NCI-H146 treated with DMSO at 0.1 percent for 48 hours (cell line): ENCODE data around the gene SLC6A20.

ENCODE experiments used
- DNase-seq: peaks from one replicate; lab custom pipeline; 2025; ENCODE audit not compliant: unreplicated experiment; lab: John Stamatoyannopoulos, UW

The SLC6A20 gene

DNA sequence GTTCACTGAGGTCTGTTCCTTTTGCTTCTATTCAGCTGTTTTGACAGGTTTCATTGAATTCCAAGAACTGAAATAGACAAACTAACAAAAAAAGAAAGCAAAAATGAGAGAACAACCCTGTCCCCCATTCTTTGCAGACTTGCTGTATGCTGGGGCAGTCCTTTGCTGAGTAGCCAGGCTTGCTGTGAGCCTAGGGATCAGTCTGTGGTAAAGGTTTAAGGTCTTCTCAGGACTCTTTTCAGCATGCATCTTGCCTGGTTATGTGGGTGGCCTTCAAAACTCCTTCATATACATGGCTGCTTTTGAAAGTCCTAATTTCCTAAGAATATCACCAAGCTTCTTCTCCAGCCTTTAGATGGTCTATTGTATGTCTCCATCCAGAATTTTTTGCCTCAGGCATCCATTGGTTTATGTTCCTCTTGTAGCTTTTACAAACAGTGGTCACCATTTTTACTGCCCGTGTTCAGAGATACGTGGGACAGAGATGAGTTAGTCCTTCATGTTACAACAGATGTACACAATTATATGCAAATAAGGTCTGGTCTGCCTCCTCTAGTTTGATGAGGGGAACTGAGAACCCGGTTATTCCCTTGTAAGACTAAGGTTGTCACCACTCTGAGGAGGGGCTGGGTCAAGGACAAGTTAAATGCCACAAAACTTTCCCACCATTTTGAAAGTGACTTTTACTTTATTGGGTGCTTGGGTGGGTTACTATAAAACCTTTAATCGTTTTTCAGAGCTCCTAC, 65.8 kb downstream of the SLC6A20 start:
- no peak for DNase-seq

DNA sequence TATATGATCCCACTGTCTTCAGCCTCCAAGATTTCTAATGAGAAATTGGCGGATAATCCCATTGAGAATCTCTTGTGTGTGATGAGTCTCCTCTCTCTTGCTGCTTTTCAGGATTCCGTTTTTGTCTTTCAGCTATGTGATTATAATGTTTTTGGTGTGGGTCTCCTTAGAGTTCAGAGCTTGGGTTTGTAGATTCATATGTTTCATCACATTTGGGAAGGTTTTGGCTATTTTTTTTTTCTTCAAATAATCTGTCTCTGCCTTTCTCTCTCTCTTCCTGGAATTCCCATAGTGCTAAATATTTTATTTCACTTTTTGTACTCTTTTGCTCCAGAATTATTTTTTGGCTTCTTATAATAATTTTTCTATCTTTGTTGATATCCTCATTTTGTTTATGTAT, 66.7 kb downstream of the SLC6A20 start:
- DNase-seq, result no peak

DNA sequence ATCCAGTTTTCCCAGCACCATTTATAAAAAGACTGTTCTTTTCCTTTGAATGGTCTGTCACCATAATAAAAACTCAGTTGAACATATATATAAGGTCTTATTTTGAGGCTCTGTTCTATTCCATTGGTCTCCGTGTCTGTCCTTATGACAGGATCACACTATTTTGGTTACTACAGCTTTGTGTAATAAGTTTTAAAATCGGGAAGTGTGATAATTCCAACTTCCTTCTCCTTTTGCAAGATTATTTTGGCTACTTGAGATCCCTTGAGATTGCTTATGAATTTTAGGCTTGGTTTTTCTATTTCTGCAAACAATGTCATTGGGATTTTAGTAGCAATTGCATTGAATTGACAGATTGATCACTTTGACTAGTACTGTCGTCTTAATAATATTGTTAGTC, 71.4 kb downstream of the SLC6A20 start:
- DNase-seq, result no peak

DNA sequence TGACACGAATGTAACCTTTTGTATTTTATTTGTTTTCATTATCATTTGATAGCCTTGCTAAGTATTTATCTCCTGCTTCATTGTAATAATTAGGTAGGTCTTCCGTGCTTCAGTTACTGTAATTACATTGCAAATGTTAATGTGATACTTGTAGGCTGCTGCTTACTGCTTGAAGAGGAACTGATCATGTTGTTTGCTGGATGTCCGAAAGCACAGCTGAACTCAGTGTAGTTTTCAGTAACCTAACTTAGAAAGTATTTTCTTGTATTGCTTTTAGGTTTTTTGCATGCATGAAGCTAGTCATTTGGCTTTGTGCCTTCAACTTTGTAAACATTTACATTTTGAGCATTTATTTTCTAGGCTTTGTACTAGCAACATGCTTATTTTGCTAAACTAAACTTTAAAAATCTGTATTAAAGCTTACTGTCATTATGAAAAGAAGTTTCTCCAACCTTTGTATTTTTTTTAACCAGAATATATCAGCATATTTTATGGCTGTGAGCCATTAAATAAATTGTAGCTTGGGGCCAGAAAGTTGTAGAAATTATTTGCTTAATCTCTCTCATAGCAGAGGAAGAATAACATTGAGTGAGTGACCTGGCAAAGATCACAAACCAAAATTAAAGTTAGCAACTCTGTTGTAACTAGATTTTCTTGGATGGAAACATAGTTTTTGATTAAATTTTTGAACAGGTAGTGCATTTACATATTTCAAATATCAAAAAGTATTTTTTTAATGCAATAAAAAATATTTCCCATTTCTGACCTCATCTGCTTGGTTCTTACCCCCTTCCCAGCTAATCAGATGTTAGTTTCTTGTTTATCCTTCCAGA, 76.5 kb downstream of the SLC6A20 start:
- no peak for DNase-seq

DNA sequence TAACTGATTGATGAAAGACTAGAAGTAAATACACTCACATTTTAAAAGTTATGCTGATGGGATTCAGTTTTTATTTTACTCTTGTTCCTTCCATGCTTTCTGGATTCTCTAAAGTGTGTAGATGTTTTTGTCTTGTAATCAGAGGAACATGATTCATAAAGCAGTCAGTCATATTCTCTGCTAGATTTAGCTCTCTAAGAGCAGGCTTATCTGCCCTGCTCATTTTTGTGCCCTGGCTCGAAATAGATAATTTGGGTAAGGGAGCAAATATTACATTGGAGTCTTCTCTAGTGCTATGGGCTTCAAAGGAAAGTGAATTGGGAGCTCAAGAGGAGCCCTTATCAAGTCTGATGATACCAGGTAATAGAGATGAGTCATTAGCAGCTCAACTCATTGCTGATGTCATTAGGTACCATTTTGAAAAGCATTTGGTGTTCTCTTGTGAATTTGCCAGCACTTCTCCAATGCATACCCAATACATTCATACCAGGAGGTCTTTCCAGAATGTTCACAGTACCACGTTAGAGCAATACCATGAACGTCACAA, 79.5 kb downstream of the SLC6A20 start:
- no peak for DNase-seq

DNA sequence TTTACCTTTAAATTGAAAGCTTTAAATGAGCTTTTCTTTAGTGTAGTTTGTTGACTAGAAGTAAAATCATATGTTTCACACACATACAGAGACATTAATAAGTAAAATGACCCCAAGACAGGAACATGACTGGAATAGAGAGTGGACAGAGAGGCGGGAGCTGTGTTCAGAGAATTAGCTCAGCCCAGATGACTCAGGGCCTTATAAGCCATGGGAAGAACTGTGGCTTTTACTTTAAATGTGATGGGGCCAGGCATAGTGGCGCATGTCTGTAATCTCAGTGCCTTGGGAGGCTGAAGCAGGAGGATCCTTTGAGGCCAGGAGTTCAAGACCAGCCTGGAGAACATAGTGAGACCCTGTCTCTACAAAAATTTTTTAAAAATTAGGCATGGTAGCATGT, 80.4 kb downstream of the SLC6A20 start:
- no peak for DNase-seq

DNA sequence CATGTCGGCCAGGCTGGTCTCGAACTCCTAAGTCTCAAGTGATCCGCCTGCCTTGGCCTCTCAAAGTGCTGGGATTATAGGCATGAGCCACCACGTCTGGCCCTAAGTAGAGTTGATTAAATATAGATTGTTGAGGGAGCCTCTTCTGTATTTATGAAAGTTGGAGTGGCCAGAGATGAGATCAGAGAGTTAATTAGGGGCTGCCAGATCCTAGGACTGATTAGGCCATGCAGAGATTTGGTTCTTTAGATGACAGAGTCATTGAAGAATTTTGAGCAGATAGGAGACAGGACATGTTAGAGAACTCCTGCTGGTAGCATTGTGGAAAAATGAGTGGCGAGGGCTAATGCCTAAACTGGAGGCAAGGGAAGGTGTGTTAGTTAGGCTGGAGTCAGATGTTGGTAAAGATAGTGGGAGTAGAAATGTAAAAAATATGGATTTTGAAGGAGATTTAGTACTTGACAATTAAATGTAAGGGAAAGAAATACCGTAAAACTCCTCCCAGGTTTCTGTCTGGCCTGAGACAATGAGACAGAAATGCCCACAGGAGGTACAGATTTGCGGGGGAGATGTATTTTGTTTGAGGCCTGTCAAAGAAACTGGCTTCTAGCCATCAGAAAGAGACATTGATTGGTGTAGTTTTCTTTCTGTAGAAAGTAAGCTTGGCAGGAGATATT, 83.8 kb downstream of the SLC6A20 start:
- no peak for DNase-seq

DNA sequence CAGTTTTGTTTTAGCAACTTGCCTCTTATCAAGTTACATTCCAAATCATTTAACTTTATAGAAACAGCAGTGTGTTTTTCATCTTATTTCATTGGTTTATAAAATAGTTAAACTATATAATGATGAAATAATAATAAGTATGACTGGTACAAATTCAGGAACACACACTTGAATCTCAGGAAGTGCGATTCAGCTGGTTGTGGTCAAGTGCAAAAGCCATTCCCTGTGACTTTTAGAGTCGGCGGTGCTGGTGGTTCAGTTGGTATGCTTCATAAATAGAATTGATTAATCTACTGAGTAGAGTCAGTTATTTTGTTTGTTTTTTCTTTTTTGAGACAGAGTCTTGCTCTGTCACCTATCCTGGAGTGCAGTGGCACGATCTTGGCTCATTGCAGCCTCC, 84.4 kb downstream of the SLC6A20 start:
- DNase-seq, result no peak

DNA sequence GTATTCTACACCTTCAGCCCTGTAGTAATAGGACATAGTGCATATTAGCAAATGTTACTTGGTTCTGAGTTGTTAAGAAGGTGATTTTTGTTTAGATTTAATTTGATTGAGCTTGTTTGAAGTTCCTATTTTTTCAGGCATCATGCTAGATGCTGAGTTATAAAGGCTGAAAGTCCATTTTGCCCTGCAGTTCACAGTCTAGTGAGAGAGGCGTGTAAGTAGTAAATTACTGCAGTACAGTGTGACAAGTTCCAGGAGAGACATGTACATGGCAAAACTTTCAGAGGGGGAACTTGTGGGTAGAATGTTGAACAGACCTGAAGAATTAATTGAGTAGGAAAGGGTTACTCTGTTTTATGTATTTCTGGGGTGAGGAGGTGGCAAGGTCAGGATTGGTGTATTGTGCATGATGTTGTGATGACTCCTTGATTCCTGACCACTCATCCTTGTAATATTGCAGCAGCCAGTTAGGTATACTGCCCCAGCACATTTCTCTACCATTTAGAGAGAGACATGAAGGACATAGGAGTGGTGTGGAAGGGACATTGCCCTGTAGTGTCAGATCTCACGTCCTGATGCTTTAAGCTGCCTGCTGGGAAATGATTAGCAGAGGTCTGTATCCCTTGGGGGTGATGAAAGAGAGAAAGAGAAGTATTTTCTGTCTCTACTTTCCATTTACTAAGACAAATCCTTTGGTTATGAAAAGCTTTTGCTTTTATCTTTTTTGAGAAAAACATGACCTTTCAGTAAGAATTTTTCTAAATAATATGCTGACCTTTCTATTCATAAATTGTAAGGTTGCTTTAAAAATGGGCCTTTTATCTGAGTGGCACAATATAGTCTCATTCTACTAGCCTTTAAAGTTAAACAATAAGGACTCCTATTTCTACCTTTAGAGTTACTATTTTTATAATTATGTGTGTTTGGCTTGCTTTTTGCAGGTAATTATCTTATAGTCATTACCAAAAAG, 90.2 kb downstream of the SLC6A20 start:
- DNase-seq, result no peak
